Measurements from ENCODE around the gene GMEB2.
"Not testable (repeated sequence)": the region's sequence is repeated elsewhere in the genome, so short reads cannot be mapped to it uniquely, and the experiment has no call there.

GMEB2 gene

DNA sequence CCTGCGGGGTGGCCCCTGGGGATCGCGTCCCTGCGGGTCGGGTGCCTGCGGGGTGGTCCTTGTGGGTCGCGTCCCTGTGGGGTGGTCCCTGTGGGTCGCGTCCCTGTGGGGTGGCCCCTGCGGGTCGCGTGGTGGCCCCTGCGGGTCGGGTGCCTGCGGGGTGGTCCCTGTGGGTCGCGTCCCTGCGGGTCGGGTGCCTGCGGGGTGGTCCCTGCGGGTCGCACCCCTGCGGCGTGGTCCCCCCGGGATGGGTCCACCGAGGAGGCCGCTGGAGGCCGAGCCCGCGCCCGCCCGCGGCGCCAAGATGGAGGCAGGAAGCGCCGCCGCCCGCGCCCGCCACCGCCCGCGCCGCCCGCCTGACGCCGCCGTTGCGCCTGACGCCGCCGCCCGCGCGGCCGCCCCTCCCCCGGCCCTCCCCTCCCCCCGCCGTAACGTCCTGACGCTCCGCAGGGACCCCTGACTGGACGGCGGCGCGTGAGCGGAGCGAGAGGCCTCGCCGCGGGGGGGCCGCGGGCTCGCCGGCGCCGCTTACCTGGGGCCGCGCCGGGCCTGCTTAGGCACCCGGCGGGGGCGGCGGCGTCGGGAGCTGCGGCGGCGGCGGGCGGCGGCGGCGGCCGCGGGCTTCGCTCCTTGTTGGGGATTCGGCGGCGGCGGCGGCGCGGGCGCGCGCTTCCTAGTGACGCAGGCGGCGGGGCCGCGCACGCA is at the start of gene GMEB2:
TSS of gene GMEB2 (minus strand) at position 678 of the 705 bp plus-strand sequence. CDS start 7,704 bp downstream, outside the sequence.
- peak; percentile 68 to 87 for DNase-seq

DNA sequence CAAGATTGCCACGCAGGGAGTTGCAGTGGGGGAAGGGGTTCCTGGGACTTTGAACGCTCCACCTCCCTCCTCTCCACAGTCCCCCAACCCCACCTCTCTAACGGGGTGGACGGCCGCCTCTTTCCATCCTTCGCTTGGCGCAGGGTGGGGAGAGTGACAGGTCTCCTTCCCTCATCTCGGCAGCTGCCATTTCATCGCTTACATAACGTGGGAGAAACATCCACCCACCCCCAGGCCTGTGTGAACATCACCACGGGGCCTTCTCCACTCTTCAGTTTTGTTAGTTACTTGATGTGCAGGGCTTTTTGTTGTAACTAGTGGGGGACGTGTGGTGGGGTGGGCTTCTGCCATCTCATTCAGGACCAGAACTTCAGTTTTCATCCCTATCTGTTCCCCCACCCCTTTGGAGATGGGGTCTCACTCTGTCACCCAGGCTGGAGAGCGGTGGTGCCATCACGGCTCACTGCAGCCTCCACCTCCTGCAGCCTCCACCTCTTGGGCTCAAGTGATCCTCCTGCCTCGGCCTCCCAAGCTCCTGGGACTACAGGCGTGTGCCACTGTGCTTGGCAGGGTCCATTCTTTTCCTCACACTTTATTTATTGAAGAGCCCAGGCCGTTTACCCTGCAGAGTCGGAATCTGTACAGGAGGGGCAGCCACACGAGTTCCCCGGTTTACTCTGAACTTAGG is 48.9 kb upstream of the GMEB2 start:
- DNase-seq = no peak

DNA sequence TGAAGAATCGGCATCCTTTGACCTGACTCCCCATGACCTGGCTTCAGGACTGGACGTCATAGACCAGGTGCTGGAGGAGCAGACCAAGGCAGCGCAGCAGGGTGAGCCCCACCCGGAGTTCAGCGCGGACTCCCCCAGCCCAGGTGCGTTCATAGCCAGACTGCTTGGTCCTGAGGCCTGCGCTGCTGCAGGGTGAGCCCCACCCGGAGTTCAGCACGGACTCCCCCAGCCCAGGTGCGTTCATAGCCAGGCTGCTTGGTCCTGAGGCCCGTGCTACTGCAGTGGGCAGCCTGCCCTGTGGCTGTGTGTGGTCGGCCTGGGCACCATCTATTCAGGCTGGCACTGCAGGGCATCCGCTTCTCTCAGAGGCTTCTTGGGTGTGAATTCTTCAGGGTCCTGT is 47.0 kb upstream of the GMEB2 start:
- no peak for DNase-seq

- DNase-seq = no peak
Measured at GRCh38 chr20:63672666-63673065, 45.8 kb upstream of the GMEB2 start.

DNA sequence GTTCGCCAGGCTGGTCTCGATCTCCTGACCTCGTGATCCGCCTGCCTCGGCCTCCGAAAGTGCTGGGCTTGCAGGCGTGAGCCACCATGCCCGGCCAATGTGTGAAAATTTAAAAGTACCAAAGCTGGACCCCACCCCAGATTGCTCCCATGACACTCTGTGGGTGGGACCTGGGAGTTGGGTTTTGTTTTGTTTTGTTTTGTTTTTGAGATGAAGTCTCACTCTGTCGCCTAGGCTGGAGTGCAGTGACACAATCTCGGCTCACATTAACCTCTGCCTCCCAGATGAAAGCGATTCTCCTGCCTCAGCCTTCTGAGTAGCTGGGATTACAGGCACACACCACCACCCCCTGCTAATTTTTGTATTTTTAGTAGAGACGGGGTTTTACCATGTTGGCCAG is 44.8 kb upstream of the GMEB2 start:
- DNase-seq = not testable (repeated sequence)

- DNase-seq = no peak
Measured at GRCh38 chr20:63668351-63668750, 41.5 kb upstream of the GMEB2 start.

GRCh38 chr20:63667858-63668257 is 41.0 kb upstream of the GMEB2 start:
- no peak for DNase-seq

DNA sequence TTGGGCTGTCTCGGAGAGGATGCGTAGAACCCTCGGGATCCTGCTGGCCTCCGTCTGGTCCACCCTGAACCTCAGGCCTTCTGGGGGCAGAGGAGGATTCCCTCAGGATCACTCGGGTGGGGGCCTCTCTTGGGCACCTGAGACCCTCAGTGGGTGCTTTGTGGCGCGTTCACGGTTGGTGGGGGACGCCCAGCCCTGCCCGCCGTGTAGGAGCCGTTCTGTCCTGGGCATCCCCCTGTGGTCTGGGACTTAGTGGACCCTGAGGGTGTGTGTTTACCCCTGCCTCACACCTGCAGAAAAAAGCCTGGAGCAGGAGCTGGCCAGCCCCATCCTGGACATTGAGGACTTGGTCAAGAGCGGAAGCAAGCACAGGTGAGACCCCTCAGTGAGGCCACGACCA is 38.8 kb upstream of the GMEB2 start:
- DNase-seq = no peak

DNA sequence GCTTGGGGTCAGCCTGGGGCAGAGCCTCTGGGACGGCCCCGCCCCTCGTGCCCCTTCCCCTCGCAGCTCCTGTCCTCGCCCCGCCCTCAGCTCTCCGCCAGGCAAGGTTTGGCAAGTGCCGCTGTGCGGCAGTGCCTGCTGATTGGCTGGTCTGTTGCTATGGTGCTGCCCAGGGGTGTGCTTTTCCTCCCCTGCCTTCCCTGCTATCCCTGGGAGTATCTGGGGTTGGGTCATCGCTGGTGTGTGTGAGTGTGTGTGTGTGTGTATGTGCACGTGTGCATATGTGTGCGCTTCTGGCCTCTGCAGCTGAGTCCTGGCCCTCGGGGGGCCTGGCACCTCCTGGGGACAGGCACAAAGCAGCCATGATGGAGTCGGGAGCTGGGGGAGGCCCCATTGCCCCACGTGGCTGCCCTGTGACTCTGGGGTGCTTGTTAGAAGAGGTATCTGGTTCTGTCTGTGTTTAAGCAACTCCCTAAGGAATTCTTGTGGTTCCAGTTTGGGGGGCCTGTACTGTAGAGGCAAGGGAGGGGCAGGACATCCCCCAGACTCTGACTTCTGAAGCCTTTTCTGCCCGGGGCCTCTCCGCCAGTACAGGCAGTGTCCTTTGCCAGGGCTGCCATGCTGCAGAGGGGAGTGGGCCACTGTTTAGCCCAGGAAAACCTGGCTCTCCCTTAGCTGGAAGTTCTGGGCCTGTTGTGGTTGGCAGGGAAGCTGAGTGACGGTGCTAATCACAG is 38.1 kb upstream of the GMEB2 start:
- no peak for DNase-seq

GRCh38 chr20:63664143-63664851 is 37.4 kb upstream of the GMEB2 start:
- no peak for DNase-seq

DNA sequence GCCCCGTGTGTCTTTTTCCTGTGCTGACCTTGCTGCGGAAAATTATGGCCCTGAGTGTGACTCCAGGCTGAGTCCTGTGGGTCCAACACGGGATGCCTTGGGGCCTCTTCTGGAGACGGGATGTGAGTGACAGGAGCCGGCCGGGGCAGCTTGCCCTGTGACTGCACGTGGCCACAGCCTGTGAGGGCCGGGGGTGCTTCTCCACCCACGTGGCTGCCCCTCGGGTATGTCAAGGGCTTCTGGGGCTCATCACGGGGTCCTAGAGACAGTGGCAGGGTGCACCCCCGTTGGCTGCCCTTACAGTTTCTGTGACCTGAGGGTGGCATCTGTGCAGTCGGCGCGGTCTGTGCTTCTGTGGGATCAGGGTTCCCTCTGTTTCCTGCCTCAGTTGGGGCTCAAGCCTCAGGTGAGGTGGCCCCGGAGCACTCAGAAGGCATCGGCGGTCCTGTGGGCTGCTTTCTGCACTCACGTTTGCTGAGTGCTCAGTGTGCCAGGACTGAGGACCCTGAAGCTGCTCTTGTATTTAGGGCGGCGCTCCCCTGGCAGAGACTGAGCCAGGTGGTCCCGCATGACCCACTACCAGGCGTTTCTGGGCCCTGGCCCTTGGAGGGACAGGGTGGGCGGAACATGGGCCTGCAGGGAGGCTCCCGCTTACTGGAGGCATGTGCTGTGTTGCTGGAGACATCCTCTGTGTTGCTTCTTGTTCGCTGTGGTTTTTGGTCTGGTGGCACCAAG is 36.6 kb upstream of the GMEB2 start:
- no peak for DNase-seq

- DNase-seq = no peak
Measured at GRCh38 chr20:63662813-63663189, 35.9 kb upstream of the GMEB2 start.

GRCh38 chr20:63661959-63662812 is 35.3 kb upstream of the GMEB2 start:
- no peak for DNase-seq

DNA sequence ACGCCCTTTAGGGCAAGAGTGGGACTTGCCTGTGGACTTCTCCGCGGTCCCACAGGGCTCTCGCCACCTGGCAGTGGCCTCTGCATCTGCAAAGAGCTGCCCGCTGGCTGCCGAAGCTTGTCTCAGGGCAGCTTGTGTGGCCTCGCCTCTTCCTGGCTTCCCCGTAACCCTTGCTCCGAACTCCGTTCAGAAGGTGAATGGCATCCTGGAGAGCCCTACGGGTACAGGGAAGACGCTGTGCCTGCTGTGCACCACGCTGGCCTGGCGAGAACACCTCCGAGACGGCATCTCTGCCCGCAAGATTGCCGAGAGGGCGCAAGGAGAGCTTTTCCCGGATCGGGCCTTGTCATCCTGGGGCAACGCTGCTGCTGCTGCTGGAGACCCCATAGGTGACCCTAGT is 34.2 kb upstream of the GMEB2 start:
- no peak for DNase-seq

DNA sequence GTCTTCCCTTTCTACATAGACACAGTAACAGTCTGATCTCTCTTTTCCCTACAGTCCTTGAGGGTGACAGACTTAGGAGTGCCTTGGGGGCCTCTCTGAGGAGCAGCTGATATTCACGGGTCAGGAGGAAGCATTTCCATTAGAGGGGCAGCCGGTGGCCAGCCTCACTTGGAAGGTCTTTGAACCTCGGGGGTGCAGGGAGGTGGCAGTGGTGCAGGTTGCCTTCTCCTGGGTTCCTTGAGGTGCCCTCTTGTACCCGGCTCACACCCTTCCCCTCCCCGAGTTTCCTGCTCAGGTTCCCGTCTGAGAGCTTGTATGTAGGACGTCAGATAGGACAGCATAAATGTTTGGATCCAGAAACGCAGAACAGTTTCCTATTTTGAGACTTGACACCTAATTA is 33.7 kb upstream of the GMEB2 start:
- no peak for DNase-seq

DNA sequence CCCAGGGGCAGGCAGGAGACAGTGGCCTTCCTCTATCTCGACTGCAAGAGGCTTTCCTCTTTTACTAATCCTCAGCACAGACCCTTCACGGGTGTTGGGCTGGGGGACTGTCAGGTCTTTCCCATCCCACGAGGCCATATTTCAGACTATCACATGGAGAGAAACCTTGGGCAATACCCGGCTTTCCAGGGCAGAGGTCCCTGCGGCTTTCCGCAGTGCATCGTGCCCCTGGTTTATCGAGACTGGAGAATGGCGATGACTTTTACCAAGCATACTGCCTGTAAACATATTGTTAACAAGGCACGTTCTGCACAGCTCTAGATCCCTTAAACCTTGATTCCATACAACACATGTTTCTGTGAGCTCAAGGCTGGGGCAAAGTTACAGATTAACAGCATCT is 33.3 kb upstream of the GMEB2 start:
- not testable (repeated sequence) for DNase-seq

- DNase-seq = no peak
Measured at GRCh38 chr20:63659370-63659769, 32.5 kb upstream of the GMEB2 start.

DNA sequence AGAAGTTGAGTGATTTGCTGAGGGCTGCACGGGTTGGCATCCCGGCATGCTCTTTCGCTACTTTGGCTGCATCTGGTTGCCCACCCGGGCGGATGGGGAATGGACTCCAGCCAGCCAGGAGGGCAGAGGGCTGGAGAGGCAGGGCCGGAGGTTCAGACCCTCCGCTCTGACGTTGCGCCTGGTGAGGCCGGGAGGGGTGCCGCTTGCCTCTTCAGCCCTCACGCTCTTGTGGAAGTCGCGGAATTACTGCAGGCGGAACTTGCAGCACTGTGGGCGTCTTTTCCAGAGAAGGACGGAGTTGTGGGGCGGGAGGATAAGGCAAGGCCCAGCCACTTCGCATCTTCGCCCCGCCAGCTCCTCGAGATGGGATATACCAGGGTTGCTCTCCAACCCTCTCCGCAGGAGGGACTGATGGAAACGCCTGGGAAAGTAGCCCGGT is 31.9 kb upstream of the GMEB2 start:
- DNase-seq = peak in 1 of 2 experiments; percentile 62

DNA sequence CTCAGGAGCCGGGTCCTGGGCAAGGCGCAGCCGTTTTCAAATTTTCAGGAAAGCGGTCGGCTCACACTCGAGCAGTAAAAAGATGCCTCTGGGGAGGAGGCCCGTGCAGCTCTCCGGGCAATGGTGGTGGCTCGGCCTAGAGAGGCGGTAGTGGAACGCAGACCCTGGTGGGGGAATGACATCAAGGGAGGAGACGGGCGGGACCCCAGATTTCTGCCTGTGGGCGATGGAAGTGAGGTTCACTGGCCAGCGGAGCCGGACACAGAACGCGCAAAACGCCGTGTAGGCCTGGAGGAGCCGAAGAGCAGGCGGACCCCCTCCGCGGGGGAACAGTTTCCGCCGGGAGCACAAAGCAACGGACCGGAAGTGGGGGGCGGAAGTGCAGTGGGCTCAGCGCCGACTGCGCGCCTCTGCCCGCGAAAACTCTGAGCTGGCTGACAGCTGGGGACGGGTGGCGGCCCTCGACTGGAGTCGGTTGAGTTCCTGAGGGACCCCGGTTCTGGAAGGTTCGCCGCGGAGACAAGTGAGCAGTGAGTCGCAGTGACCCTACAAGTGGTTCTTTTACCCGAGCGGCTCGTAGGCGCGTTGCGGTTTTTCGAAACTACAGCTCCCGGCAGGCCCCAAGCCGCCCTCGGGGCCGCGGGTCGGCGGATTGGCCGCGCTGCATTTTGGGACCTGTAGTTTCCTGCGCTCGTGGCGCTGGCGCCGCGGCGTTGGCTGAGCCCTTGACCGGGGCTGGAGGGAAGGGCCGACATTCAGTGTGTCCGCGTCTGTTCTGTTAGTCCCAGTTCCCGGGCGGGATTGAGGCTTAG is 31.2 kb upstream of the GMEB2 start, which contains the start of gene RTEL1:
TSS of gene RTEL1 (plus strand) at position 376 of the 812 bp plus-strand sequence. CDS start 1,091 bp downstream, outside the sequence.
- peak; percentile 80 to 90 for DNase-seq

GRCh38 chr20:63657260-63657936 is 30.5 kb upstream of the GMEB2 start:
- no peak for DNase-seq

Measured in SW 1271 (cell line).